ENCODE results near the gene CCDC196. TPM values are rescaled to one million over a fixed set of nuclear protein-coding genes. Genes with fewer than 3 reads are reported as not detected.
"Not testable (repeated sequence)": the region's sequence is repeated elsewhere in the genome, so short reads cannot be mapped to it uniquely, and the experiment has no call there.

CCDC196 gene
- total RNA-seq, 1 donor from 2014 or later: not detected

DNA sequence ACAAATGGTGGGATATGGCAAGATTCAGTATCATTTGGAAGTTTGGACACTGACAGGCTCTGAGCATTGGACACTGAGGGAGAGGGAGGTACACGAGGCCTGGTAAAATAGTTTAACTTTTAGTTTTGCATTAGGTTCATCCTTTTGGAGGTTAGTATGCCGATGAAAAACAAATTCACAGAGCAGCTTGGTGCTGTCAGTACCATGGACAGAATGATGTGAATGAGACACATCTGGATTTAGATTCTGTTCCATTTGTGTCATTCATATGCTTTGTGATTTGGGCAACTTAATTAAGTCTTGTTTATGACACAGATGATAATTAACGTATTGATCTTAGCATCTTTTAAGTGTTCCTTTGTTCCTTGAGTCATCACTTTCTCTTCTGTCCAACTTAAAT is 55.5 kb downstream of the CCDC196 start:
- H3K4me3 Mint-ChIP-seq: no peak overlapping the region
- no peaks in the 10 kb centered on the region for H3K9me3 Mint-ChIP-seq
- H3K36me3 Mint-ChIP-seq: no peaks in the 10 kb centered on the region
- H3K27ac Mint-ChIP-seq: no peak overlapping the region
- no peak for DNase-seq (ENCODE audit: extremely low spot score, unreplicated experiment)
- no peaks in the 10 kb centered on the region for H3K4me1 Mint-ChIP-seq (ENCODE audit: unreplicated experiment)
- no peaks in the 10 kb centered on the region for H3K27me3 Mint-ChIP-seq
- TF ChIP-seq, protein P1, sequence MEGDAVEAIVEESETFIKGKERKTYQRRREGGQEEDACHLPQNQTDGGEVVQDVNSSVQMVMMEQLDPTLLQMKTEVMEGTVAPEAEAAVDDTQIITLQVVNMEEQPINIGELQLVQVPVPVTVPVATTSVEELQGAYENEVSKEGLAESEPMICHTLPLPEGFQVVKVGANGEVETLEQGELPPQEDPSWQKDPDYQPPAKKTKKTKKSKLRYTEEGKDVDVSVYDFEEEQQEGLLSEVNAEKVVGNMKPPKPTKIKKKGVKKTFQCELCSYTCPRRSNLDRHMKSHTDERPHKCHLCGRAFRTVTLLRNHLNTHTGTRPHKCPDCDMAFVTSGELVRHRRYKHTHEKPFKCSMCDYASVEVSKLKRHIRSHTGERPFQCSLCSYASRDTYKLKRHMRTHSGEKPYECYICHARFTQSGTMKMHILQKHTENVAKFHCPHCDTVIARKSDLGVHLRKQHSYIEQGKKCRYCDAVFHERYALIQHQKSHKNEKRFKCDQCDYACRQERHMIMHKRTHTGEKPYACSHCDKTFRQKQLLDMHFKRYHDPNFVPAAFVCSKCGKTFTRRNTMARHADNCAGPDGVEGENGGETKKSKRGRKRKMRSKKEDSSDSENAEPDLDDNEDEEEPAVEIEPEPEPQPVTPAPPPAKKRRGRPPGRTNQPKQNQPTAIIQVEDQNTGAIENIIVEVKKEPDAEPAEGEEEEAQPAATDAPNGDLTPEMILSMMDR (conservative IDR thresholded peaks at IDR 0.05): no peak

DNA sequence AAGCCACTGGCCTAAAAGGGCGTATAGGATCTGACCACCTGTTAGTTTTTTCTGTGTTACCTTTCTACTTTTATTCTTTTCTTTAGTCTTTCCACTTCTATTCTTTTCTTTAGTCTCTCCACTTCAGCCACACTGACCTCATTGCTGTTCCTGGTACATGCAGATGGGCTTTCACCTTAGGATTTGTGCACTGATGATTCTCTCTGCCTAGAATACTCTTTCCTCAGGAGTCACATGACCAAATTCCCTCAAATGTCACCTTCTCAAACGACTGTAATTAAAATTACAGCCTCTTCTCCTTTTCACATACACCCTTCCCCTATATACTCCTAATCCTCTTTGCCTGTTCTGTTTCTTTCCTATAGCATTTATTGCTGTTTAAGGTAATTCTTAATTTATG is 57.8 kb downstream of the CCDC196 start:
- Mint-ChIP-seq H3K27ac (no peak overlapping the region), H3K27me3 (no peaks in the 10 kb centered on the region), H3K4me1 (ENCODE audit: unreplicated experiment) (no peaks in the 10 kb centered on the region), H3K36me3 (peaks cover 4% of the 10 kb centered on the region), H3K4me3 (no peak overlapping the region), H3K9me3 (no peaks in the 10 kb centered on the region)
- no peak for DNase-seq (ENCODE audit: extremely low spot score, unreplicated experiment)
- TF ChIP-seq, protein P1 (conservative IDR thresholded peaks at IDR 0.05): no peak

GRCh38 chr14:66545191-66545590 is 59.0 kb downstream of the CCDC196 start:
- H3K4me3 Mint-ChIP-seq; H3K27me3 Mint-ChIP-seq; DNase-seq (ENCODE audit: extremely low spot score, unreplicated experiment); H3K9me3 Mint-ChIP-seq; H3K27ac Mint-ChIP-seq; H3K36me3 Mint-ChIP-seq; H3K4me1 Mint-ChIP-seq (ENCODE audit: unreplicated experiment): not testable (repeated sequence)

- not testable (repeated sequence) for H3K4me1 Mint-ChIP-seq (ENCODE audit: unreplicated experiment); H3K27me3 Mint-ChIP-seq; H3K27ac Mint-ChIP-seq; H3K4me3 Mint-ChIP-seq; H3K9me3 Mint-ChIP-seq; DNase-seq (ENCODE audit: extremely low spot score, unreplicated experiment); H3K36me3 Mint-ChIP-seq
These were observed 59.6 kb downstream of the CCDC196 start for GRCh38 chr14:66545751-66546150.

Other genes starting within 250 kb of the CCDC196 start
- 22.2 and 38.9 TPM in 2 replicates for gene GPHN, start 21.8 kb downstream of the CCDC196 start, total RNA-seq (ENCODE audit: low replicate concordance)

Data from type B pancreatic cell (in vitro differentiated cells).